GM10248 (cell line): ENCODE results near the gene RPUSD3.
A peak's percentile ranks its signal among the peaks of the same experiment; 100 is the strongest.

Source experiments
- CTCF ChIA-PET: fragments of 300-600 bp; sonication (Branson Sonifier 250); formaldehyde crosslinking; extraction: SDS; loops from one replicate; lab custom pipeline; 2021; ENCODE audit warnings: antibody characterized with exemption; lab: Yijun Ruan, JAX
- POLR2A ChIA-PET: fragments of 350-650 bp; sonication (Branson Sonifier 250); formaldehyde crosslinking; extraction: SDS; loops from one replicate; lab custom pipeline; 2020; ENCODE audit warnings: antibody characterized with exemption; lab: Yijun Ruan, JAX
- DNase-seq: peaks from one replicate; pipeline ENCODE4 v3.0.0; 2012; ENCODE audit errors: extremely low spot score
- CTCF ChIP-seq: IDR thresholded peaks from 2 replicates; pipeline ENCODE4 v1.5.1; 2012; ENCODE audit warnings: mild to moderate bottlenecking, low read depth; ENCODE audit errors: extremely low read depth, missing control alignments, control extremely low read depth

The RPUSD3 gene

GRCh38 chr3:9803494-9803893, 40.3 kb downstream of the RPUSD3 start:
- POLR2A ChIA-PET: interaction anchor here (0.6 to 0.8 kb wide), 3 partner anchors 11 to 231 kb away, joined by 3 to 6 read pairs (median 5); partner anchors contain the start of genes ARPC4 and TADA3

GRCh38 chr3:9800529-9800928, 43.3 kb downstream of the RPUSD3 start:
- peak; percentile 16 for TF ChIP-seq CTCF
- ChIA-PET POLR2A (no interaction called here), CTCF (no interaction called here)
- DNase-seq: no peak

More at GRCh38 chr3:9803494-9803893, 40.3 kb downstream of the RPUSD3 start:
- CTCF ChIA-PET: interaction anchor here (1.0 to 1.7 kb wide), 5 partner anchors 11 to 128 kb away, joined by 3 to 4 read pairs (median 3); partner anchors contain the start of genes ARPC4 and TADA3
- no peak for DNase-seq
- no peak for TF ChIP-seq CTCF

GRCh38 chr3:9797196-9797945, 46.4 kb downstream of the RPUSD3 start:
- ChIA-PET POLR2A (no interaction called here), CTCF (no interaction called here)
- TF ChIP-seq CTCF: no peak
- no peak for DNase-seq

GRCh38 chr3:9795207-9795606, 48.6 kb downstream of the RPUSD3 start:
- ChIA-PET POLR2A (no interaction called here), CTCF (interaction anchor here (1.1 to 1.8 kb wide), 3 partner anchors 18 to 32 kb away, joined by 4 read pairs; no protein-coding TSS in a partner anchor)
- no peak for TF ChIP-seq CTCF
- DNase-seq: peak; percentile 43

- POLR2A ChIA-PET: no interaction called here
These were observed 49.4 kb downstream of the RPUSD3 start for GRCh38 chr3:9794400-9794799.

More at GRCh38 chr3:9794400-9794799, 49.4 kb downstream of the RPUSD3 start:
- CTCF ChIA-PET: interaction anchor here (1.3 kb wide), 1 partner anchor 32 kb away, joined by 4 read pairs; no protein-coding TSS in a partner anchor
- no peak for TF ChIP-seq CTCF
- no peak for DNase-seq
